C1 segment of cervical spinal cord (tissue), 14 donors: Measurements from ENCODE around the gene NAT10.

Experiments used
- DNase-seq, 14 donors: peaks; one replicate each; lab custom pipeline; 2025; lab: John Stamatoyannopoulos, UW

Gene NAT10

GRCh38 chr11:34188181-34188580 is 82.8 kb downstream of the NAT10 start:
- DNase-seq: no peak

- no peak for DNase-seq
Observed at GRCh38 chr11:34189191-34189590, 83.8 kb downstream of the NAT10 start.

- DNase-seq: no peak
Observed at GRCh38 chr11:34190192-34191139, 85.0 kb downstream of the NAT10 start.

- DNase-seq: no peak
Observed at GRCh38 chr11:34191578-34191977, 86.1 kb downstream of the NAT10 start.

- DNase-seq: peak in 8 of 14 donors; percentile 12 to 87 (median 36)
Observed at GRCh38 chr11:34192481-34193401, 87.3 kb downstream of the NAT10 start.

- peak in 1 of 14 donors; percentile 14 for DNase-seq
Observed at GRCh38 chr11:34194576-34195335, 89.3 kb downstream of the NAT10 start.
